SK-MEL-5 (cell line): Measurements from ENCODE around the gene PMIS2. TPM values are rescaled to one million over a fixed set of nuclear protein-coding genes. Genes with fewer than 3 reads are reported as not detected.

ENCODE experiments used
- DNase-seq: peaks from one replicate; pipeline ENCODE4 v3.0.0-alpha.2; 2016; ENCODE audit warnings: low read depth, low spot score
- in situ Hi-C: cut with HindIII; loops from 2 replicates; pipeline ENCODE4 v1.10.0; 2016; ENCODE audit warnings: low sequenced_read_pairs, high pct_unique_total_duplicates, low pct_unique_long_range_greater_than_20kb
- polyA plus RNA-seq, 2 experiments: library from polyadenylated mRNA; depleted of rRNA; stranded (reverse); fragments of >200 nt; gene quantifications; 2 replicates each; pipeline ENCODE4 v1.2.3, GENCODE V29; 2015
- total RNA-seq: library from RNA; depleted of rRNA; stranded (reverse); fragments of >200 nt; shearing (Covaris generic); gene quantifications from 2 replicates; pipeline ENCODE4 v1.2.3, GENCODE V29; 2014; rRNA removed

Gene PMIS2
- total RNA-seq = not detected in 2 replicates
- not detected in 2 replicates for polyA plus RNA-seq (2015; cell fraction: cytosol; rRNA removed)
- not detected in 2 replicates for polyA plus RNA-seq (2015; cell fraction: nucleus; rRNA removed)

DNA sequence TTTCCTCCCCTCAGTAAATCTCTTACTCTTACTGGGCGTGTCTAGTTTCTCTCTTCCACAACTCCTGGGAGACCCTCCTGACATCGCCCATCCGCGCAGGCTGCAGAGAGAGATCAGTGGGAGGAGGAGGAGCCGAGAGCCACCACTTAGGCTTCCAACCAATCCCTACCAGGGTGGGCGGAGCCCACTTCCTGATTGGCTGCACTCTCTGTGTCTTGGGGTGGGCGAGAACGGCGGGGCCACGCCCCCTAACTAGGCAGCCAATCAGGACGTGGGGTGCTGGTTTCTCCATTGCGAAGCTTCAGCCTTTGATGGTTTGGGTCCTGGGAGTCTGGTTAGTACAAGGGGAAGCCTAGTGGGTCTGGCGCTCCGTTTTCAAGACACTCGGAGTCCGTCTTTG, at the start of gene PMIS2:
TSS of gene PMIS2 (plus strand) at position 326 of the 400 bp plus-strand sequence. CDS start 87 bp downstream, outside the sequence.
- DNase-seq = peak; percentile 39
- in situ Hi-C loops = no loop called here

DNA sequence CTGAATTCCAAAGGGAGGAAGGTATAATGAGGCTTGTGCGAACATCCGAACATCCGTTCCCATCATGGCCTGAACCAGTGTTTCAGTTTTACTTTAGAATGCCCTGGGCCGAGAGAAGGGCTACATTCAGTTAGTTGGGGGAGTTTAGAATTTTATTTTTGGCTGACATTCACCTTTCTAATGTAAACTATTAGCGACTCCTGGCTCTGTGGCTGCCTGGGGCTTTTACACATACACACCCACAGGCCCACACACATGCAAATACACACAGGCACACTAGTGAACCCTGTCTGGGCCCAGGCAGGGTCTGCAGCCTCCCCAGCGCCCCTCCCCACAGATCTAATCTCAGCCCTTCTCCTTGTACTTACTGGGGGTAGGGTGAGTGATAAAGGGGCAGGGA, 46.7 kb upstream of the PMIS2 start:
- in situ Hi-C loops = no loop called here
- DNase-seq = no peak

DNA sequence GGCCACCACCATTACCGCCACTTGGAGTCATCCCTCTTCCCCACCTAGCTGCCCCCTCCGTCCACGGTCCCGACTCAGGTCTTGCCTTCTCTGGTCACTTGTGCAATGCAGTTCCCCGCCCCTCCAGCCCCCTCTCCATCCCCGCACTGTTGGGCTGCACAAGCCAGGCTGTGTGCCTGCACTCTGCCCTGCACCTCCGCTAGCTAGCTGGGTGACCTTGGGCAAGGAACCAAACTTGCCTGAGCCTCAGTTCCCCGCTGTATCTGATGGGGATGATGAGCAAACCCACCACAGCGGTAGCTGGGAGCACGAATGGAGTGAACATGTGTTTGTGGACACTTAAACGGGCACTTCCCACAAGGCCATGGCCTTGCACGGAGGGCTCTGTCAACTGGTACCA, 46.1 kb upstream of the PMIS2 start:
- in situ Hi-C loops = no loop called here
- DNase-seq = no peak

DNA sequence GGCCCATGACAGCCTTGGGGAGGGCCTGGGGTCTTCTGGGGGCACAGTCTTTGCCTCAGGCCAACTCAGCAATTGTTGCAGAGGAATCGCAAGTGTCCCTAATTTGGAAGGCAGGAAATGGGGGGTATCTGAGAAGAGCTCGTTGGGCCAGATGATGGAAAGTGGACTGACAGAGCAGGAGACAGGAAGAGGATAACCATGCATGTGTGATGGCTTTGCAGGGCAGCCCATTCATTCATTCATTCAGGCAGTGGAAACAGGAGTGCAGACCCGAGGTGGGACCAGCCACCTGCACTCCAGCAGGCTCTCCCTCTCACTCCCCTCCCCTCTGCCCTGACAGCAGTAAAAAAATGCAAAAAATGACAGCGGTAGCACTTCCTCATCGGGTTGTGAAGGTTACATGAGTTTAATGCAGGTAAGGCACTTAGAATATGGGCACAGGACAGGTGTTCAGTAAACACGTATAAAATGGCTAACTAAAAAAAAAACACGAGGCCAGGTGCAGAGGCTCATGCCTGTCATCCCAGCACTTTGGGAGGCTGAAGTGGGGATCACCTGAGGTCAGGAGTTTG, 45.5 kb upstream of the PMIS2 start:
- in situ Hi-C loops = no loop called here

DNA sequence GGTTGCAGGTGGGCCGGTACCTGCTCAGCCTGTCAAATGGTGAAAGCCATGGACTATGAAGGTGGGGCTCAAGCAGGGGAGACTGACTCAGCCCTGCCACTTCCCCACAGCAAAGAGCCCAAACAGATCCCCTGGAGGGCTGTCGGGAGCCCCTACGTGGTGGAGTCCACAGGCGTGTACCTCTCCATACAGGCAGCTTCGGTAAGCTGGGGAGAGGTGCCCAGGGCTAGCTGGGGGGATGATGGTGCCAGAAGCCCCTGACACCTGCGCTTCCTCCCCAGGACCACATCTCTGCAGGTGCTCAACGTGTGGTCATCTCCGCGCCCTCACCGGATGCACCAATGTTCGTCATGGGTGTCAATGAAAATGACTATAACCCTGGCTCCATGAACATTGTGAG, 43.8 kb upstream of the PMIS2 start:
- no peak for DNase-seq
- in situ Hi-C loops = no loop called here

More for the DNA sequence above, 45.5 kb upstream of the PMIS2 start:
- no peak for DNase-seq

DNA sequence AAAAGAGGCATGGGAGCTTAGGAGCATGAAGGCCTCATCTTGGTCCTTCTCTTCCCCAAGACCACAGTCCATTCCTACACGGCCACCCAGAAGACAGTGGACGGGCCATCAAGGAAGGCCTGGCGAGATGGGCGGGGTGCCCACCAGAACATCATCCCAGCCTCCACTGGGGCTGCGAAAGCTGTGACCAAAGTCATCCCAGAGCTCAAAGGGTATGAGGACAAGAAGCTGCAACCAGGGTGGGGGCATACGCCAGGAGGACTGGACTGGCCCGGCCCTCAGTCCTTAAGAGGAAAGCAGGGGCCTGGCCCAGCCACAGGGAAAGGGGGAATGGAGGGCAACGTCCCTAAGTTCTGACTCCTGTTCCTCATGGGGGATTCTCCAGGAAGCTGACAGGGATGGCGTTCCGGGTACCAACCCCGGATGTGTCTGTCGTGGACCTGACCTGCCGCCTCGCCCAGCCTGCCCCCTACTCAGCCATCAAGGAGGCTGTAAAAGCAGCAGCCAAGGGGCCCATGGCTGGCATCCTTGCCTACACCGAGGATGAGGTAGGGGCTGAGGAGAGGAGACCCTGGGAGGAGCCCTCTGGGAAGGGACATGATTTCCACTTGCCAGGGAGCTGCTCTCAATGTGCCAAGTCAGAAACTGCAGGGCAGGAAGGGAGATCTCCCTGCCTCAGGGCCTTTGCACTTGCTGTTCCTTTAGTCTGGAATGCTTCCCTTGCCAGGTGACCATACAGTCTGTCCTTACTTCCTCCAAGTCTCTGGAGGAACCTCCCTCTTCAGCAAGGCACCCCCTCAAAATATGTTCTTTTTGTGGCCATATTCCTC, 42.5 kb upstream of the PMIS2 start:
- no peak for DNase-seq
- in situ Hi-C loops = no loop called here

DNA sequence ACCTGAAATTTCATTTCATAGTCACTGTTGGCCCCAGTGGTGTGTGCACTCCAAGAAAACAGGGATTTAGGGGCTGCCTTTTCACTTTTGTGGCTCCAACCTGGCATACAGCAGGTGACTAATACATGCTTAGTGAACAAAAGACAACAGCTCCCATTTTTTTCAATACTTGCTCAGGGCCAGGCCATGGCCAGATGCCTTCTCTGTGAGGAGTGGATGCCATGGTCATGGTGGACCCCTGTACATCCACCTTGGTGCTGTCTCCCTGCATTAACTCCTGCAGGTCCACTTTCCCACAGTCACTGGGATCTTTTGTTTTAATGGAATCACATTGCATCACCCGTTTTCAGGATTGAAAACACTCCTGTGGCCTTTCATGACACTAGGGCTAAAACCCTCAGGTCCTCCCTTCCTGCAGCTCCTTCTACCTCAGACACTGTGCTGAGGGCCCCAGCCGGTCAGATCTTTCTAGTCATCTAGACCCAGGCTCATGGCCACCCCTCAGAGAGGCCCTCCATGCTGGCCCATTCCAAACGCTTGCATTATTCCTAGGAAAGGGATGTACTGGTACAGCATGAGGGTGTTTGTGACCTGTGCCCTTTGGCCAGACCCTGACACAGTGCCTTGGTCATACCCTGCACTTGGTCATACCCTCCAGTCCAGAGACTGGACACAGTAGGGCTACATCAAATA, 41.7 kb upstream of the PMIS2 start:
- no peak for DNase-seq
- in situ Hi-C loops = no loop called here

DNA sequence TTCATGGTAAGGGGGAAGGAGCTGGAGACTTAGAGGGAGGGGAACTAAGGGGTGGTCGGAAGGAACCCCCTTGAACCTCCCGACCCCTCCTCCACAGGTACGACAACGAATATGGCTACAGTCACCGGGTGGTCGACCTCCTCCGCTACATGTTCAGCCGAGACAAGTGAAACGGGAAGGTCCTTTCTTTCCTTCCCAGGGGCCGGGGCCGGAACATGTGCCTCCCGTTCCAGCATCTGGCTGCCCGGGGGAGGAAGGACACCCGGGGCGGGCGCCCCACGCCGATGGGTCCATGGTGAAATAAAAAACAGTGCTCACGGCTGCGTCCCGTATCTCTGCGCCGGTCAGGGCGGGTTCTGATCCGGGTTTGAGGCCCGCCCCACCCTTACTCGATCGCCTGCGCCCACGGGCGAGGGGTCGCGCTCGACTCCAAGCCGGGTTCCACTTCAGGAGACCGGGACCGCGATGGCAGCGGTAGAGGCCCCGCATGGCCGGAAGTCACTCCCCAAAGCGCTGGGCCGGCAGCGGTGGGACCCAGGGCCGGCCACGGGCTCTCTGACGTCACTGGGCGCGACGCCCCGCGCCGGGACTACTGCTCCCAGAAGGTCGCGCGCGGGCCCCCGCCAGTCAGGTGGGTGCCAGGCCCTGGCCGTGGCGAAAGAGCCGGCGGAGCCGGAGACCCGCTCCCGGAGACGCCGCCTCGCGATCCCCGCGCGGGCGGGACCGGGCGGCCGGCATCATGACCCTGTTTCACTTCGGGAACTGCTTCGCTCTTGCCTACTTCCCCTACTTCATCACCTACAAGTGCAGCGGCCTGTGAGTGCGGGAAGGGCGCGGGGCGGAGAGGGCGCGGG, 40.7 kb upstream of the PMIS2 start, which contains the start of gene TMEM147:
TSS of gene TMEM147 (plus strand) at position 626 of the 854 bp plus-strand sequence. CDS start at position 740, 114 bp downstream.
- in situ Hi-C loops = no loop called here

DNA sequence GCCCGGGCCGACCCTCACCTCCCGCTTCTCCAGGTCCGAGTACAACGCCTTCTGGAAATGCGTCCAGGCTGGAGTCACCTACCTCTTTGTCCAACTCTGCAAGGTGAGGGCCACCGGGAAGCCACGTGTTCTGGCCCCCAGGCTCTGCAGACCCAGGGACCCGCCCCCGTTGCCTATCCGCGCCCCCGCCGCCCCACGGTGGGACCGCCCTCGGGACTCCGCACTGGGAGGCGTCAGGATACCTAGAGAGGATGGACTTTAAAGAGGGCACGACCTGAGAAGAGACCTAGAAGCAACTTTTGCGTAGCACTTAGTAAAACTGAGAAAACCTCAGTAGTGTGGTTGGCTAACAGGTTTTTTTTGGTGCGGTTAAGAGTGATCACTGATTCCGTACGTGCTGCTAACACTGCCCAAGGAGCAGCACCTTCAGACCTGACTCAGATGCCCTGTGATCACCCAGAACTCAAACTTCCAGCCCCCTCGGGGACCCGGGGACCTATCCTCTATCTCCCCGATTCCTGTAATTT, 40.1 kb upstream of the PMIS2 start:
- in situ Hi-C loops = no loop called here
- peak; percentile 38 for DNase-seq

More for the DNA sequence above, 40.7 kb upstream of the PMIS2 start, which contains the start of gene TMEM147:
- peak; percentile 86 for DNase-seq

DNA sequence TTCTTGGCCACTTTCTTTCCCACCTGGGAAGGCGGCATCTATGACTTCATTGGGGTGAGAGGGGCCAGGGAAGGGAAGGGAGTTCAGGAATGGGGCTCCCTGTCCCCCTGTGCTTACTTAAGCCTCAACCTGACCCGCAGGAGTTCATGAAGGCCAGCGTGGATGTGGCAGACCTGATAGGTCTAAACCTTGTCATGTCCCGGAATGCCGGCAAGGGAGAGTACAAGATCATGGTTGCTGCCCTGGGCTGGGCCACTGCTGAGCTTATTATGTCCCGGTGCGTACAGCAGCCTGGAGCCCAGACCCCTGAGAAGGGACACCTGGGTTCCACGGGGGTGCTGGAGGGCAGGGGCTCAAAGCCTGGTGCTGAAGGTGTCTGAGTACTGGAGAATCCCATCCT, 39.4 kb upstream of the PMIS2 start:
- DNase-seq = no peak
- in situ Hi-C loops = no loop called here

DNA sequence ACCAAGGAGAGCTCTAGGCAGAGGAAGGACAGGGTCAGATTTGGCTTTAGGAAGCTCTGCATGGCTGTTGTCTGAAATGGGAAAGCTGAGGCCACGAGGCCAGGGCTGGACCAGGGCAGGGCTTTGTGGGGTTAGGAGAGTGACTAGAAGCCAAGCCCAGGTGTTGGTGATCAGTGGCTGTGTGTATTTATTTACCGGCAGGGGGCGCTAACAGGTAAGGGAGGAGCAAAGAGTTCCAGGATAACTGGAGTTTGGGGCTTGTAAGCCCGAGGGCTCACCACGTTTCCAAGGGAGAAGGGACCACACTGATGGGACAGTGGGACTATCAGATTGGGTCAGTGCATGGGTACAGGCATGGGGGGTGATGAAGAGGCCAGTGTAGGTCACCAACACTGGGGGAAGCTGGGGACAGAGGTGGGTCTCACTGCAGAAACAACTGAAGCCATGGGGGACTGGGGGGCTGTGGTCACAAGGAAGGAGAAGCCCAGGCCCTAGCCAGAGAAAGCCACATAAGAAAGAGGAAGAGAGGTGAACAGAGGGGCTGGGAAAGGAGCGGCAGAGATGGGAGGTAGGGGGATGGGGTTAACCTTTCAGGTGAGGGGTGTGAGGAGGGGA, 36.7 kb upstream of the PMIS2 start:
- peak; percentile 81 for DNase-seq
- in situ Hi-C loops = no loop called here

DNA sequence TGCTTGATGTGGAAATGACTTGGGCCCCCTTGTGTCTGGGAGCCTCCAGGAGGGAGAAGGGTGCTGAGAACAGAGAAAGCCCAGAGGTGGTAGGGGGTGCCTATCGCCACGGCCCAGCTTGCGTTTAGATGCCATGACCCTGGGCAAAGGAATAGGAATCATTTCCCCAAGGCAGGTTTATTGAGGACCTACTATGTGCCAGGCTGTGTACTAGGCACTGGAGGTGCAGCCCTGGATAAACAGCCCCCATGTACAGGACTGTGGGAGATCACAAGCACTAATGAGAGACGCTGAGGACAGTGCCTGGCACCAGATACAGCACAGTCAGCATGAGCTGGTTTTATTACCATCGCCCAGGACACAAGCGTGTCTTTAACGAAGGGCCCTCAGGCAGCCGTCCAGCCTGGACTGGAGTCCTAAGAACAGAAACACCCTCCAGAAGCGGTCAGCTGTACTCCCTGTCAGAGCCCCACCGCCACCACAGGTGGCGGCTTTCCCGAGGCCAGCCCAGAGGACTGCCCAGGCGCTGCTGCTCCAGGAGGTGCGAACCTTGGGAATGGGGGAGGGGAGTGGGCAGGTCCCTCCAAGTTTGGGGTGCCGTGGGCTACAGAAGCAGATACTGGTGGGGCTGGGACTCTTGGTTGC, 36.0 kb upstream of the PMIS2 start:
- in situ Hi-C loops = no loop called here
- DNase-seq = no peak

DNA sequence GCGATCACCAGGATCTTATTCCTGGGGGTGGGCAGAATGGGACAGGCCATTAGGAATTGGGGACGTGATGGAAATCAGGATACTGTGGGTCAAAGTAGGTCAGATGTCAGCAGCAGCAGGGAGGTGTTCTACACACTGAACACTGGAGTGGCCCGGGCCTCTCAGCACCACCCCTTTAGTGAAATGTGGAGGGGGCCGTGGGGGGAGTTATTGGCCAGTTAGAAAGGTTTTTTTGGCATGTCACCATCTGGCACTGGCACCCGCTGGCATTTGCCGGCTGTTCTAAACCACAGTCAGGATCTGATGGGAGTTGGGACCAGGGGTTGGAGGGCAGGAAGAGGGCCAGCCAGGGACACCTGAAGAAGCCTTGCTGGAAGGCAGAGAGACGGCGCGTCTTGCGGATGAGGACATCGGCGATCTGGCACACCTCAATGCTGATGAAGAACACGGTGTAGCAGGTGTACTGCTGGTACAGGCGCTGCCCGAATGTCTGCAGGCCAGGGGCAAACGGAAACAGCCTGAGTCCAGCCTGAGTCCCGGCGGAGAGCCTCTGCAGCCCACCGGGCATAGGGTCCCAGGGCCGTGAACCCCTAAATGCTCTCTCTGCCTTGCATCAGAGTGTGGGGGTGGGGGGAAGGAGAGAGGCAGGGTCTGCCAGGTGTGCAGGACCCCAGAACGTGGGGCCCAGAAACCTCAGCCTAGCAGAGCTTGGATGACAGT, 34.7 kb upstream of the PMIS2 start:
- no peak for DNase-seq
- in situ Hi-C loops = no loop called here

DNA sequence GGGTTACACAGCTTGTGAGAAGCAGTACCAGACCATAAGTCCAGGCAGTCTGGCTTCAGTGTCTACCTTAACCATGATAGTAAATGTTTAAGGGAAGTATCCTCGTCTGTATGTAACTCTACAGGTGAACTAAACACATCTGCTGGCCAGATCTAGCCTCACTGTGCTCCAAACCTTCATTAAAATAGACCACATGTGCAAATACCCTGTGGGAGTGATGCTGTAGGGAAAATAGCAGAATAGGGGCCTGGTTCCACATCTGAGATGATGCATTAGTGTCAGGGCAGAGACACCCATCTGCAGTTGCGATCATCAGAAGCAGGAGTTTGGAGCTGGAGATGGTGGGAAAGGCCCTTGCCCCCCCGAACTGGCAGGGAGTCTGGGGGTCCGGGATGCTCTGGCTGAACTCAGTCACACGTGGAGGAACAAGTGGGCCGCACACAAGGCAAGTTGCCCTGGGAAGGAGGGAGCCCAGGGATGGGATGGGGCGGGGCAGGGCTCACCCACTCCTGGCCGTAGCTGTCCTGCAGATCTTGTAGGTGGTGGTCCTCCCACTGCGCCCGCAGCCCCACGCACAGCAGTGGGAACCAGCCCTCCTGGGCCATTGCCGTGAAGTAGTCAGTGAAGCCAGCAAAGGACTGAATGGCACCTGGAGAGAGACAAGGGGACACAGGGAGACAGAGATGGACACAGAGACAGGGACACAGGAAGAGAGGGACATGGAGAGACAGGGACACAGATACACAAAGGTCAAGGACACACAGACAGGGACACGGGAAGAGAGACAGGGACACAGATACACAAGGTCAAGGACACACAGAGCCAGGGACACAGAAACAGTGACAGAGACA, 33.2 kb upstream of the PMIS2 start:
- no peak for DNase-seq
- in situ Hi-C loops = no loop called here

DNA sequence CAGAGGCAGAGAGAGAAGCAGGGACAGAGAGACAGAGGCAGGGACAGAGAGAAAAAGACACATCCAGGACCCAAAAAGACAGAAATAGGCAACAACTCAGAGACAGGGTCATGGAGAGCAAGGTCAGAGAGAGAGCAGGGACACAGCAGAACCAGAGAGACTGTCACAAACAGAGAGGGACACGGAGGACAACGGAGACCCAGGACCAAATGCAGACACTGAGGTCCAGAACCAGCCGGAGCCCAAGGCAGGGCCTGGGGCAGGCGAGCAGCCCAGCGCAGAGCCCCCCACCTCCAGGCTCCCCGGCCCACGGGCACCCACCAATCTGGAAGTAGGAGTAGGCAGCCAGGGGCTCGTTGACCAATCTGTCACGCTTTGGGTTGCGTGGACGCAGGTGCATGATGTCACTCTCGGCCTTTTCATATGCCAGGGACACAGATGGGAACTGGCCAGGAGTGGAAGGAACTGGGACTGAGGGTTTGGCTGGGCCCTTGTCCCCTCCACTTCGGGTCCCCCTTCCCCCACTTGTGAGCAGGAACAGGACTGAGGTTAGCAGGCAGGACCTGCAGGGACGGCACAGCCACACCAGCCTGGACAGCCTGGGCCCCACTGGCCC, 32.5 kb upstream of the PMIS2 start:
- no peak for DNase-seq
- in situ Hi-C loops = no loop called here
